SK-N-SH (cell line): ENCODE measurements around the gene USP2. TPM values are rescaled to one million over a fixed set of nuclear protein-coding genes. Genes with fewer than 3 reads are reported as not detected.

Source experiments
- CTCF ChIA-PET: fragments of 300-600, 350-600 bp; formaldehyde crosslinking; extraction: SDS; loops from one replicate; lab custom pipeline; 2021; lab: Yijun Ruan, JAX
- POLR2A ChIA-PET: fragments of 350-600 bp; sonication (Branson Sonifier 250); formaldehyde crosslinking; extraction: SDS; loops from one replicate; lab custom pipeline; 2020; ENCODE audit warnings: antibody characterized with exemption, inconsistent platforms; lab: Yijun Ruan, JAX
- DNase-seq: peaks from one replicate; pipeline ENCODE4 v3.0.0; 2012
- H2AFZ ChIP-seq: fragments of 200-600 bp; sonication (generic); 2 replicates; pipeline ENCODE4 v1.8.1; 2016; ENCODE audit warnings: antibody characterized with exemption, mild to moderate bottlenecking, low read depth
- H3F3A ChIP-seq: fragments of 200-600 bp; sonication (generic); replicated peaks from 2 replicates; pipeline ENCODE3; 2016; ENCODE audit warnings: antibody characterized with exemption, mild to moderate bottlenecking; ENCODE audit not compliant: insufficient read depth
- H3K27ac ChIP-seq, 2 experiments: fragments of 200-500 bp in 1 of 2; fragments of 200-600 bp in 1 of 2; sonication (Bioruptor generic) in 1 of 2; sonication (generic), shearing (Covaris generic) in 1 of 2; 2 replicates each; pipeline versions ENCODE4 v1.5.1 to v1.6.1; 2014 to 2016; ENCODE audit warnings: low read depth in 2 of 2, inconsistent platforms in 1 of 2, low read length in 1 of 2, mild to moderate bottlenecking in 1 of 2, mixed read lengths in 1 of 2
- H3K27me3 ChIP-seq: fragments of 200-600 bp; sonication (generic), shearing (Covaris generic); 2 replicates; pipeline ENCODE4 v1.6.1; 2016; ENCODE audit warnings: mixed run types; ENCODE audit not compliant: insufficient read depth
- H3K36me3 ChIP-seq, 2 experiments: fragments of 200-500 bp in 1 of 2; fragments of 200-600 bp in 1 of 2; sonication (Bioruptor generic) in 1 of 2; sonication (generic) in 1 of 2; replicated peaks in 1 of 2; 2 replicates each; pipeline versions ENCODE3 to v1.5.1; 2014 to 2016; ENCODE audit warnings: low read length in 1 of 2, mild to moderate bottlenecking in 1 of 2; ENCODE audit not compliant: insufficient read depth in 2 of 2, control insufficient read depth in 1 of 2
- H3K4me1 ChIP-seq, 2 experiments: fragments of 200-500 bp in 1 of 2; fragments of 200-600 bp in 1 of 2; sonication (Bioruptor generic) in 1 of 2; sonication (generic), shearing (Covaris generic) in 1 of 2; 2 replicates each; pipeline versions ENCODE4 v1.5.1 to v1.6.1; 2014 to 2016; ENCODE audit warnings: low read depth in 1 of 2, low read length in 1 of 2, mixed run types in 1 of 2; ENCODE audit not compliant: insufficient read depth in 2 of 2, control insufficient read depth in 1 of 2
- H3K4me2 ChIP-seq: fragments of 200-600 bp; sonication (generic), shearing (Covaris generic); 2 replicates; pipeline ENCODE4 v1.6.1; 2017; ENCODE audit warnings: mixed run types
- H3K4me3 ChIP-seq, 2 experiments: fragments of 200-500 bp in 1 of 2; fragments of 200-600 bp in 1 of 2; sonication (Bioruptor generic) in 1 of 2; sonication (generic), shearing (Covaris generic) in 1 of 2; 2 replicates each; pipeline versions ENCODE4 v1.5.1 to v1.8.1; 2014 to 2016; ENCODE audit warnings: low read depth in 2 of 2, inconsistent platforms in 1 of 2, low read length in 1 of 2, mild to moderate bottlenecking in 1 of 2, mixed read lengths in 1 of 2, moderate library complexity in 1 of 2
- H3K79me2 ChIP-seq: fragments of 200-600 bp; sonication (generic); 2 replicates; pipeline ENCODE4 v1.8.1; 2017; ENCODE audit warnings: mild to moderate bottlenecking; ENCODE audit not compliant: insufficient read depth
- H3K9ac ChIP-seq: fragments of 200-600 bp; sonication (generic); 2 replicates; pipeline ENCODE4 v1.6.1; 2017; ENCODE audit warnings: mixed run types
- H3K9me2 ChIP-seq: fragments of 200-600 bp; sonication (generic); 2 replicates; pipeline ENCODE4 v1.6.1; 2017; ENCODE audit warnings: mixed run types
- H3K9me3 ChIP-seq: fragments of 200-600 bp; sonication (generic); 2 replicates; pipeline ENCODE4 v1.6.1; 2017; ENCODE audit warnings: mixed run types, mild to moderate bottlenecking, moderate library complexity
- H4K20me1 ChIP-seq: fragments of 200-600 bp; sonication (generic); 2 replicates; pipeline ENCODE4 v1.6.1; 2017; ENCODE audit warnings: mild to moderate bottlenecking, mixed run types; ENCODE audit not compliant: insufficient read depth
- FOXJ3 ChIP-seq: sonication (generic); formaldehyde crosslinking; IDR thresholded peaks from 2 replicates; pipeline ENCODE4 v1.5.1; 2020; ENCODE audit warnings: mild to moderate bottlenecking, missing genetic modification reagents
- GABPA ChIP-seq: IDR thresholded peaks from 2 replicates; pipeline ENCODE4 v1.4.0; 2012; ENCODE audit warnings: low read depth, mild to moderate bottlenecking
- JUND ChIP-seq: IDR thresholded peaks from 2 replicates; pipeline ENCODE4 v1.4.0; 2012
- NRF1 ChIP-seq: IDR thresholded peaks from 2 replicates; pipeline ENCODE4 v1.6.1; 2012; ENCODE audit warnings: low read depth, mild to moderate bottlenecking, low read length
- RFX5 ChIP-seq: IDR thresholded peaks from 2 replicates; pipeline ENCODE4 v1.6.1; 2012; ENCODE audit warnings: mild to moderate bottlenecking, improper control_type of control experiment, low read length
- RXRA ChIP-seq: IDR thresholded peaks from 2 replicates; pipeline ENCODE4 v1.4.0; 2012; ENCODE audit warnings: low read depth, mild to moderate bottlenecking, borderline replicate concordance
- SIN3A ChIP-seq: IDR thresholded peaks from 2 replicates; pipeline ENCODE4 v1.6.1; 2012; ENCODE audit warnings: low read depth, mild to moderate bottlenecking, low read length, moderate library complexity, borderline replicate concordance
- YY1 ChIP-seq: IDR thresholded peaks from 2 replicates; pipeline ENCODE4 v1.4.0; 2012; ENCODE audit warnings: low read depth, mild to moderate bottlenecking
- WGBS: methylation state at CpG from one replicate; pipeline ENCODE4 v1.1.6; 2017; ENCODE audit warnings: low lambda C conversion rate; 5-methylcytosine and 5-hydroxymethylcytosine counted together
- polyA plus RNA-seq, 3 experiments: library from polyadenylated mRNA; depleted of rRNA; stranded (reverse); fragments of >200 nt; gene quantifications; 2 replicates each; pipeline ENCODE4 v1.2.3, GENCODE V29; 2012
- TF ChIP-seq, protein P1 (sequence below): IDR thresholded peaks from 2 replicates; pipeline ENCODE4 v1.6.1; 2012; ENCODE audit warnings: mild to moderate bottlenecking, low read depth, low read length, moderate library complexity
- TF ChIP-seq, protein P2 (sequence below): IDR thresholded peaks from 2 replicates; pipeline ENCODE4 v1.4.0; 2012; ENCODE audit warnings: low read depth, borderline replicate concordance
- TF ChIP-seq, protein P3 (sequence below): IDR thresholded peaks from 2 replicates; pipeline ENCODE4; 2012
- TF ChIP-seq, protein P4 (sequence below): IDR thresholded peaks from 2 replicates; pipeline ENCODE4 v1.4.0; 2012; ENCODE audit warnings: low read depth, borderline replicate concordance
- TF ChIP-seq, protein P5 (sequence below): fragments of 150-350 bp; IDR thresholded peaks from 2 replicates; pipeline ENCODE4 v1.6.1; 2017; ENCODE audit warnings: antibody characterized with exemption, low read length, low read depth, borderline replicate concordance

USP2 gene
- polyA plus RNA-seq, 1 of the 3 experiments (the other 2 are of a cell fraction) = 0.97 TPM

DNA sequence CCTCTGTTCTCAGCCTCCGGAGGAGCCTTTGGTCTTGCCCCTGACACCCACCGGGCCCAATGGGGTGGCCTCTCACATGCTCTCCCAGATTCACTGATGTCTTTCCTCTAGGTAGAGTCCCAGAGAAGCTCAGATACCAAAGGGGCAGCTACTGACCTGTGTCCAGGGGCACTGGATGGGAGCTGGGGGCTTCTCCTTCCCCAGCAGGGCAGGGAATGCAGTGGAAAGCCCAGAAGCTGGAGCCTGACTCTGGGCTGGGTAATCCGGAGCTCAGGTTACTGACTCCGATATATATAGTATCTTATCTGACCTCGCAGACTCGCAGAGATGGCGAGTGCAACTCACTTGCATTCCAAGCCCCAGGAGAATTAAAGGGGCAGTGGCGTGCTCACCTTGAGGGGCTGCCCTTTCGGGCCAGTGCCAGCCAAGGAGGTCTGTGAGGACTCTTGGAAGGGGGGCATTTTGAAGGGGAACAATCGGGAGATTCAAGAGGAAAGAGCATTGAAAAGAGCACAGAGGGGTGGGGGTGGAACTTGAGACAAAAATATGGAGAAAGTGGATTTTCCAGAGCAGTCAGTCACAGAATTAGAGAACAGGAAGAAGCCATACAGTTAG is 2.5 kb downstream of the USP2 start:
- DNase-seq = no peak
- no peak overlapping the region for H3K4me3 ChIP-seq
- WGBS = 67% methylated on average over 10 of the region's 10 CpGs
- no peak overlapping the region for H3K9ac ChIP-seq
- TF ChIP-seq, protein P1, sequence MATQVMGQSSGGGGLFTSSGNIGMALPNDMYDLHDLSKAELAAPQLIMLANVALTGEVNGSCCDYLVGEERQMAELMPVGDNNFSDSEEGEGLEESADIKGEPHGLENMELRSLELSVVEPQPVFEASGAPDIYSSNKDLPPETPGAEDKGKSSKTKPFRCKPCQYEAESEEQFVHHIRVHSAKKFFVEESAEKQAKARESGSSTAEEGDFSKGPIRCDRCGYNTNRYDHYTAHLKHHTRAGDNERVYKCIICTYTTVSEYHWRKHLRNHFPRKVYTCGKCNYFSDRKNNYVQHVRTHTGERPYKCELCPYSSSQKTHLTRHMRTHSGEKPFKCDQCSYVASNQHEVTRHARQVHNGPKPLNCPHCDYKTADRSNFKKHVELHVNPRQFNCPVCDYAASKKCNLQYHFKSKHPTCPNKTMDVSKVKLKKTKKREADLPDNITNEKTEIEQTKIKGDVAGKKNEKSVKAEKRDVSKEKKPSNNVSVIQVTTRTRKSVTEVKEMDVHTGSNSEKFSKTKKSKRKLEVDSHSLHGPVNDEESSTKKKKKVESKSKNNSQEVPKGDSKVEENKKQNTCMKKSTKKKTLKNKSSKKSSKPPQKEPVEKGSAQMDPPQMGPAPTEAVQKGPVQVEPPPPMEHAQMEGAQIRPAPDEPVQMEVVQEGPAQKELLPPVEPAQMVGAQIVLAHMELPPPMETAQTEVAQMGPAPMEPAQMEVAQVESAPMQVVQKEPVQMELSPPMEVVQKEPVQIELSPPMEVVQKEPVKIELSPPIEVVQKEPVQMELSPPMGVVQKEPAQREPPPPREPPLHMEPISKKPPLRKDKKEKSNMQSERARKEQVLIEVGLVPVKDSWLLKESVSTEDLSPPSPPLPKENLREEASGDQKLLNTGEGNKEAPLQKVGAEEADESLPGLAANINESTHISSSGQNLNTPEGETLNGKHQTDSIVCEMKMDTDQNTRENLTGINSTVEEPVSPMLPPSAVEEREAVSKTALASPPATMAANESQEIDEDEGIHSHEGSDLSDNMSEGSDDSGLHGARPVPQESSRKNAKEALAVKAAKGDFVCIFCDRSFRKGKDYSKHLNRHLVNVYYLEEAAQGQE = no peak
- no peak for TF ChIP-seq YY1
- TF ChIP-seq, protein P2, sequence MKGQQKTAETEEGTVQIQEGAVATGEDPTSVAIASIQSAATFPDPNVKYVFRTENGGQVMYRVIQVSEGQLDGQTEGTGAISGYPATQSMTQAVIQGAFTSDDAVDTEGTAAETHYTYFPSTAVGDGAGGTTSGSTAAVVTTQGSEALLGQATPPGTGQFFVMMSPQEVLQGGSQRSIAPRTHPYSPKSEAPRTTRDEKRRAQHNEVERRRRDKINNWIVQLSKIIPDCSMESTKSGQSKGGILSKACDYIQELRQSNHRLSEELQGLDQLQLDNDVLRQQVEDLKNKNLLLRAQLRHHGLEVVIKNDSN = no peak
- no peaks in the 10 kb centered on the region for H3K9me3 ChIP-seq
- no peaks in the 10 kb centered on the region for H3K27me3 ChIP-seq
- H3K79me2 ChIP-seq = no peaks in the 10 kb centered on the region
- H3K4me2 ChIP-seq = no peak overlapping the region
- H4K20me1 ChIP-seq = no peaks in the 10 kb centered on the region
- CTCF ChIA-PET = interaction anchor here (0.7 to 22.5 kb wide), 6 partner anchors 10 to 98 kb away, joined by 3 to 390 read pairs (median 4); no protein-coding TSS in a partner anchor
- no peak overlapping the region for H2AFZ ChIP-seq
- no peaks in the 10 kb centered on the region for H3F3A ChIP-seq
- POLR2A ChIA-PET = no interaction called here
- H3K36me3 ChIP-seq = no peaks in the 10 kb centered on the region
- peak overlapping the region in 1 of 2 experiments; percentile 34; a peak in 1 of 4 replicates for H3K27ac ChIP-seq
- H3K9me2 ChIP-seq = no peaks in the 10 kb centered on the region
- H3K4me1 ChIP-seq = peaks cover 4 to 66% of the 10 kb centered on the region in 2 experiments

DNA sequence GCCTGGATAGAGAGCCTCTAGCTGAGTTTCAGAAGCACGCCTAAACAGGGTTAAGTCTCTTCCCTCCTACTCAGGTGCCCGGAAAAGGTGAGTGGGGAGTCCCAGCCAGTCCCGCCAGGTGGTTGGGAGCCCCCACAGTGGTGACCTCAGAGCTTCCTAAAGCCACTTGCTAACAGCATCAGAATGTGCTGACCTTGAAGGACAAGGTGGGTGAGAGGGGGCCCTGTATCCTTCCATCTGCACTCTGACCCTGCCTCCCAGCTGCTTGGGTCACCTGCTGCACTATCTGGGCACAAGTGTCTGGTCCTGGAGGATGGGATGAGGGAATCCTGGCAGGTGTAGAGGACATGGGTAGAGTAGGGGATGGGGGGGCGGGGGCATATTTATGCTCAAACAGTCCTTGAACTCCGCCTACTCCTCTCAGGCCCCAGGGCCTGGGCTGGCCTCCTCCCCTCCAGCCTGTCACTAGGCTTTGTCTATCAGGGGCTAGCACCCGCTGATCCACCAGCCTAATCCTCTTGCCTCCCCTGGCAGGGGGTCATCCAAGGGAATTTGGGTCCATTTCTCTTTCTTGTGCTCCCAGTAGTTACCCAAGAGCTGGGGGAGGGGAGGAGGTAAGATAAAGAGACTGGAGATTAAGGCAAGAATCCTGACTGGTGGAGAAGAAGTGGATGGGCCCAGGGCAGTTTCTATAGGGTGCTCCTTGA is 3.4 kb downstream of the USP2 start:
- H3K27ac ChIP-seq = no peak overlapping the region
- H3K9ac ChIP-seq = no peak overlapping the region
- 88% methylated on average over 2 of the region's 6 CpGs for WGBS
- no peaks in the 10 kb centered on the region for H3F3A ChIP-seq
- peak; percentile 8 for DNase-seq
- ChIA-PET CTCF (interaction anchor here (0.7 to 22.5 kb wide), 6 partner anchors 14 to 99 kb away, joined by 3 to 390 read pairs (median 126); partner anchors contain the start of gene C1QTNF5), POLR2A (no interaction called here)
- H3K9me2 ChIP-seq = no peaks in the 10 kb centered on the region
- no peaks in the 10 kb centered on the region for H3K36me3 ChIP-seq
- H2AFZ ChIP-seq = no peak overlapping the region
- no peak overlapping the region for H3K4me2 ChIP-seq
- H3K9me3 ChIP-seq = no peaks in the 10 kb centered on the region
- H4K20me1 ChIP-seq = no peaks in the 10 kb centered on the region
- H3K27me3 ChIP-seq = no peaks in the 10 kb centered on the region
- TF ChIP-seq RFX5 = no peak
- no peak for TF ChIP-seq GABPA
- TF ChIP-seq, protein P3, sequence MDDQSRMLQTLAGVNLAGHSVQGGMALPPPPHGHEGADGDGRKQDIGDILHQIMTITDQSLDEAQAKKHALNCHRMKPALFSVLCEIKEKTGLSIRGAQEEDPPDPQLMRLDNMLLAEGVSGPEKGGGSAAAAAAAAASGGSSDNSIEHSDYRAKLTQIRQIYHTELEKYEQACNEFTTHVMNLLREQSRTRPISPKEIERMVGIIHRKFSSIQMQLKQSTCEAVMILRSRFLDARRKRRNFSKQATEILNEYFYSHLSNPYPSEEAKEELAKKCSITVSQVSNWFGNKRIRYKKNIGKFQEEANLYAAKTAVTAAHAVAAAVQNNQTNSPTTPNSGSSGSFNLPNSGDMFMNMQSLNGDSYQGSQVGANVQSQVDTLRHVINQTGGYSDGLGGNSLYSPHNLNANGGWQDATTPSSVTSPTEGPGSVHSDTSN = no peak
- TF ChIP-seq, protein P4, sequence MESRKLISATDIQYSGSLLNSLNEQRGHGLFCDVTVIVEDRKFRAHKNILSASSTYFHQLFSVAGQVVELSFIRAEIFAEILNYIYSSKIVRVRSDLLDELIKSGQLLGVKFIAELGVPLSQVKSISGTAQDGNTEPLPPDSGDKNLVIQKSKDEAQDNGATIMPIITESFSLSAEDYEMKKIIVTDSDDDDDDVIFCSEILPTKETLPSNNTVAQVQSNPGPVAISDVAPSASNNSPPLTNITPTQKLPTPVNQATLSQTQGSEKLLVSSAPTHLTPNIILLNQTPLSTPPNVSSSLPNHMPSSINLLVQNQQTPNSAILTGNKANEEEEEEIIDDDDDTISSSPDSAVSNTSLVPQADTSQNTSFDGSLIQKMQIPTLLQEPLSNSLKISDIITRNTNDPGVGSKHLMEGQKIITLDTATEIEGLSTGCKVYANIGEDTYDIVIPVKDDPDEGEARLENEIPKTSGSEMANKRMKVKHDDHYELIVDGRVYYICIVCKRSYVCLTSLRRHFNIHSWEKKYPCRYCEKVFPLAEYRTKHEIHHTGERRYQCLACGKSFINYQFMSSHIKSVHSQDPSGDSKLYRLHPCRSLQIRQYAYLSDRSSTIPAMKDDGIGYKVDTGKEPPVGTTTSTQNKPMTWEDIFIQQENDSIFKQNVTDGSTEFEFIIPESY = no peak
- no peak for TF ChIP-seq SIN3A
- TF ChIP-seq JUND = no peak
- no peak for TF ChIP-seq NRF1
- TF ChIP-seq, protein P5, sequence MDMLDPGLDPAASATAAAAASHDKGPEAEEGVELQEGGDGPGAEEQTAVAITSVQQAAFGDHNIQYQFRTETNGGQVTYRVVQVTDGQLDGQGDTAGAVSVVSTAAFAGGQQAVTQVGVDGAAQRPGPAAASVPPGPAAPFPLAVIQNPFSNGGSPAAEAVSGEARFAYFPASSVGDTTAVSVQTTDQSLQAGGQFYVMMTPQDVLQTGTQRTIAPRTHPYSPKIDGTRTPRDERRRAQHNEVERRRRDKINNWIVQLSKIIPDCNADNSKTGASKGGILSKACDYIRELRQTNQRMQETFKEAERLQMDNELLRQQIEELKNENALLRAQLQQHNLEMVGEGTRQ = no peak
- TF ChIP-seq RXRA = no peak
- TF ChIP-seq FOXJ3 = no peak
- H3K4me1 ChIP-seq = peaks cover 4 to 75% of the 10 kb centered on the region in 2 experiments
- H3K79me2 ChIP-seq = no peaks in the 10 kb centered on the region
- H3K4me3 ChIP-seq = no peak overlapping the region
